SK-N-SH treated with all-trans-retinoic acid at 6 μM for 48 hours (cell line): ENCODE measurements around the gene NAPSA.

Experiments
- ATAC-seq: fragments of 200-7000 bp; cut with Tn5 transposase; 3 replicates; pipeline ENCODE4 v1.9.1; 2020; ENCODE audit warnings: mild to moderate bottlenecking, moderate library complexity
- BACH2 ChIP-seq: fragments of 250-450 bp; sonication (Bioruptor Pico); IDR thresholded peaks from 2 replicates; pipeline ENCODE4 v1.9.0; 2021; ENCODE audit warnings: mild to moderate bottlenecking, borderline replicate concordance
- CSDC2 ChIP-seq: fragments of 250-450 bp; sonication (Bioruptor Pico); IDR thresholded peaks from 2 replicates; pipeline ENCODE4 v1.5.0; 2020; ENCODE audit warnings: mild to moderate bottlenecking, moderate library complexity
- ESRRG ChIP-seq: fragments of 250-450 bp; sonication (Bioruptor Pico); IDR thresholded peaks from 2 replicates; pipeline ENCODE4 v1.6.1; 2021; ENCODE audit warnings: mild to moderate bottlenecking
- GLIS3 ChIP-seq: fragments of 250-450 bp; sonication (Bioruptor Pico); IDR thresholded peaks from 2 replicates; pipeline ENCODE4 v1.5.0; 2020; ENCODE audit warnings: mild to moderate bottlenecking, moderate library complexity
- ISL1 ChIP-seq: fragments of 250-450 bp; sonication (Bioruptor Pico); IDR thresholded peaks from 2 replicates; pipeline ENCODE4 v2.1.2; 2022; ENCODE audit warnings: mild to moderate bottlenecking, moderate library complexity
- OSR1 ChIP-seq: fragments of 250-450 bp; sonication (Bioruptor Pico); IDR thresholded peaks from 2 replicates; pipeline ENCODE4 v1.8.0; 2022; ENCODE audit warnings: moderate library complexity, mild to moderate bottlenecking, inconsistent platforms
- RARB ChIP-seq: fragments of 250-450 bp; sonication (Bioruptor Pico); IDR thresholded peaks from 2 replicates; pipeline ENCODE4 v1.8.0; 2021; ENCODE audit warnings: mild to moderate bottlenecking, moderate library complexity
- SNAI2 ChIP-seq: fragments of 250-450 bp; sonication (Bioruptor Pico); IDR thresholded peaks from 2 replicates; pipeline ENCODE4 v1.5.0; 2020; ENCODE audit warnings: mild to moderate bottlenecking, moderate library complexity
- ZC3H10 ChIP-seq: fragments of 250-450 bp; sonication (Bioruptor Pico); IDR thresholded peaks from 2 replicates; pipeline ENCODE4 v1.5.1; 2021; ENCODE audit warnings: mild to moderate bottlenecking, moderate library complexity
- ZFP3 ChIP-seq: fragments of 250-450 bp; sonication (Bioruptor Pico); IDR thresholded peaks from 2 replicates; pipeline ENCODE4 v1.5.0; 2020; ENCODE audit warnings: mild to moderate bottlenecking, moderate library complexity
- ZFP30 ChIP-seq: fragments of 450-650 bp; formaldehyde crosslinking; IDR thresholded peaks from 2 replicates; pipeline ENCODE4 v1.5.0; 2022; ENCODE audit warnings: mild to moderate bottlenecking, moderate library complexity
- ZNF8 ChIP-seq: fragments of 450-650 bp; formaldehyde crosslinking; IDR thresholded peaks from 2 replicates; pipeline ENCODE4 v1.5.0; 2020; ENCODE audit warnings: mild to moderate bottlenecking, moderate library complexity
- TF ChIP-seq, protein P1 (sequence below): fragments of 250-450 bp; sonication (Bioruptor Pico); IDR thresholded peaks from 2 replicates; pipeline ENCODE4 v1.5.1; 2020; ENCODE audit warnings: low read depth, mild to moderate bottlenecking, moderate library complexity
- TF ChIP-seq, protein P2 (sequence below): fragments of 250-450 bp; sonication (Bioruptor Pico); IDR thresholded peaks from 2 replicates; pipeline ENCODE4 v1.5.0; 2020; ENCODE audit warnings: mild to moderate bottlenecking, moderate library complexity
- TF ChIP-seq, protein P3 (sequence below): fragments of 250-450 bp; sonication (Bioruptor Pico); IDR thresholded peaks from 2 replicates; pipeline ENCODE4 v1.8.0; 2020; ENCODE audit warnings: mild to moderate bottlenecking, moderate library complexity, borderline replicate concordance
- TF ChIP-seq, protein P4 (sequence below): fragments of 250-450 bp; sonication (Bioruptor Pico); IDR thresholded peaks from 2 replicates; pipeline ENCODE4 v1.5.1; 2021; ENCODE audit warnings: mild to moderate bottlenecking, moderate library complexity

Gene NAPSA

DNA sequence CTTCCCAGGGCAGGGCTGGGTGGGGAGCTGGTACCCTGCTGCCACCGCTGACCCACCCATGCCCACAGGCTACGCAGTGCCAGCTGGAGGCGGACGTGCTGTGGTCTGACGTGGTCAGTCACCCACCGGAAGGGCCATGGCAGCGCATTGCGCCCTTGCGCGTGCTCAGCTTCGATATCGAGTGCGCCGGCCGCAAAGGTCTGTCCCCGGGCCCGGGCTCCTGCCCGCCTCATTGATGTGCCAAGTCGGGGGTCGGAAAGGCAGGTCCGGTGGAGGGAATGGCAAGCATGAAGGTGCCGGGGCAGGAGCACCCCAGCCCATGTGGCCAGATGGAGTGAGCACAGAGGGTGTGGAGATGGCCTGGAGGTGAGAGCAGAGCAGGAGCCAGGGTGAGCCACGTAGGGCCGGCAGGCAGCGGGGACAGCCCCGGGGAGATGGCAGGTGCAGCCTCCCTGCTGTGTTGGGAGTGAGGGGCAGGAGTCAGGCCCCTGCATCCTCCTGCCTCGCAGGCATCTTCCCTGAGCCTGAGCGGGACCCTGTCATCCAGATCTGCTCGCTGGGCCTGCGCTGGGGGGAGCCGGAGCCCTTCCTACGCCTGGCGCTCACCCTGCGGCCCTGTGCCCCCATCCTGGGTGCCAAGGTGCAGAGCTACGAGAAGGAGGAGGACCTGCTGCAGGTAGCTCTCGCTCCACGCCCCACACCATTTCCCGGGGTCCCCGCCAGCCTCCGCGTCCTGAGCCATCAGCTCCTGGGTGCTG is 37.3 kb upstream of the NAPSA start:
- no peak for ATAC-seq
- no peak for TF ChIP-seq OSR1 (CRISPR knock-in tag)
- TF ChIP-seq, protein P1, sequence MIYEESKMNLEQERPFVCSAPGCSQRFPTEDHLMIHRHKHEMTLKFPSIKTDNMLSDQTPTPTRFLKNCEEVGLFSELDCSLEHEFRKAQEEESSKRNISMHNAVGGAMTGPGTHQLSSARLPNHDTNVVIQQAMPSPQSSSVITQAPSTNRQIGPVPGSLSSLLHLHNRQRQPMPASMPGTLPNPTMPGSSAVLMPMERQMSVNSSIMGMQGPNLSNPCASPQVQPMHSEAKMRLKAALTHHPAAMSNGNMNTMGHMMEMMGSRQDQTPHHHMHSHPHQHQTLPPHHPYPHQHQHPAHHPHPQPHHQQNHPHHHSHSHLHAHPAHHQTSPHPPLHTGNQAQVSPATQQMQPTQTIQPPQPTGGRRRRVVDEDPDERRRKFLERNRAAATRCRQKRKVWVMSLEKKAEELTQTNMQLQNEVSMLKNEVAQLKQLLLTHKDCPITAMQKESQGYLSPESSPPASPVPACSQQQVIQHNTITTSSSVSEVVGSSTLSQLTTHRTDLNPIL = no peak
- TF ChIP-seq, protein P2, sequence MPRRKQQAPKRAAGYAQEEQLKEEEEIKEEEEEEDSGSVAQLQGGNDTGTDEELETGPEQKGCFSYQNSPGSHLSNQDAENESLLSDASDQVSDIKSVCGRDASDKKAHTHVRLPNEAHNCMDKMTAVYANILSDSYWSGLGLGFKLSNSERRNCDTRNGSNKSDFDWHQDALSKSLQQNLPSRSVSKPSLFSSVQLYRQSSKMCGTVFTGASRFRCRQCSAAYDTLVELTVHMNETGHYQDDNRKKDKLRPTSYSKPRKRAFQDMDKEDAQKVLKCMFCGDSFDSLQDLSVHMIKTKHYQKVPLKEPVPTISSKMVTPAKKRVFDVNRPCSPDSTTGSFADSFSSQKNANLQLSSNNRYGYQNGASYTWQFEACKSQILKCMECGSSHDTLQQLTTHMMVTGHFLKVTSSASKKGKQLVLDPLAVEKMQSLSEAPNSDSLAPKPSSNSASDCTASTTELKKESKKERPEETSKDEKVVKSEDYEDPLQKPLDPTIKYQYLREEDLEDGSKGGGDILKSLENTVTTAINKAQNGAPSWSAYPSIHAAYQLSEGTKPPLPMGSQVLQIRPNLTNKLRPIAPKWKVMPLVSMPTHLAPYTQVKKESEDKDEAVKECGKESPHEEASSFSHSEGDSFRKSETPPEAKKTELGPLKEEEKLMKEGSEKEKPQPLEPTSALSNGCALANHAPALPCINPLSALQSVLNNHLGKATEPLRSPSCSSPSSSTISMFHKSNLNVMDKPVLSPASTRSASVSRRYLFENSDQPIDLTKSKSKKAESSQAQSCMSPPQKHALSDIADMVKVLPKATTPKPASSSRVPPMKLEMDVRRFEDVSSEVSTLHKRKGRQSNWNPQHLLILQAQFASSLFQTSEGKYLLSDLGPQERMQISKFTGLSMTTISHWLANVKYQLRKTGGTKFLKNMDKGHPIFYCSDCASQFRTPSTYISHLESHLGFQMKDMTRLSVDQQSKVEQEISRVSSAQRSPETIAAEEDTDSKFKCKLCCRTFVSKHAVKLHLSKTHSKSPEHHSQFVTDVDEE (CRISPR knock-in tag) = no peak

DNA sequence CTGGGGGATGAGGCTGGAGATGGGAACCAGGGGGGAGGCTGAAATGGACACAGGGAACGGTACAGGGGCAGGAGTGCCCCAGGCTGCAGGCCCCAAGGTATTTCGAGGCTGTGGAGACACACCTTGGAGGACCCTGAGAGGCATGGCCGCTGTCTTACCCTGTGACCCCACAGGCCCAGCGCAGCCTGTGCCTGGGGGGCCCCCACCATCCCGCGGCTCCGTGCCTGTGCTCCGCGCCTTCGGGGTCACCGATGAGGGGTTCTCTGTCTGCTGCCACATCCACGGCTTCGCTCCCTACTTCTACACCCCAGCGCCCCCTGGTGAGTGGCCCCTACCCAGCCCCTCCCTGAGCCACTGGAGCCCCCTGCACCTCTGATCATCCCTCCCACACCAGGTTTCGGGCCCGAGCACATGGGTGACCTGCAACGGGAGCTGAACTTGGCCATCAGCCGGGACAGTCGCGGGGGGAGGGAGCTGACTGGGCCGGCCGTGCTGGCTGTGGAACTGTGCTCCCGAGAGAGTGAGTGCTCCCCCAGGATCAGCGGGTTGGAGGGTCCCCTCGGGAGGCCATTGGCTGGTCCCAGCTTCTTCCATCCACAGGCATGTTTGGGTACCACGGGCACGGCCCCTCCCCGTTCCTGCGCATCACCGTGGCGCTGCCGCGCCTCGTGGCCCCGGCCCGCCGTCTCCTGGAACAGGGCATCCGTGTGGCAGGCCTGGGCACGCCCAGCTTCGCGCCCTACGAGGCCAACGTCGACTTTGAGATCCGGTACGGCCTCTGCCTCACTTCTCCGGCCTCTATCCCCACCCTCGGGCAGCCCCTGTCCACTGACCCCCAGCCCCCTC is 36.4 kb upstream of the NAPSA start:
- ATAC-seq = no peak
- TF ChIP-seq ZFP3 (CRISPR knock-in tag) = no peak
- TF ChIP-seq, protein P2 (CRISPR knock-in tag) = no peak
- TF ChIP-seq, protein P3, sequence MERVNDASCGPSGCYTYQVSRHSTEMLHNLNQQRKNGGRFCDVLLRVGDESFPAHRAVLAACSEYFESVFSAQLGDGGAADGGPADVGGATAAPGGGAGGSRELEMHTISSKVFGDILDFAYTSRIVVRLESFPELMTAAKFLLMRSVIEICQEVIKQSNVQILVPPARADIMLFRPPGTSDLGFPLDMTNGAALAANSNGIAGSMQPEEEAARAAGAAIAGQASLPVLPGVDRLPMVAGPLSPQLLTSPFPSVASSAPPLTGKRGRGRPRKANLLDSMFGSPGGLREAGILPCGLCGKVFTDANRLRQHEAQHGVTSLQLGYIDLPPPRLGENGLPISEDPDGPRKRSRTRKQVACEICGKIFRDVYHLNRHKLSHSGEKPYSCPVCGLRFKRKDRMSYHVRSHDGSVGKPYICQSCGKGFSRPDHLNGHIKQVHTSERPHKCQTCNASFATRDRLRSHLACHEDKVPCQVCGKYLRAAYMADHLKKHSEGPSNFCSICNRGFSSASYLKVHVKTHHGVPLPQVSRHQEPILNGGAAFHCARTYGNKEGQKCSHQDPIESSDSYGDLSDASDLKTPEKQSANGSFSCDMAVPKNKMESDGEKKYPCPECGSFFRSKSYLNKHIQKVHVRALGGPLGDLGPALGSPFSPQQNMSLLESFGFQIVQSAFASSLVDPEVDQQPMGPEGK (CRISPR knock-in tag) = no peak
- no peak for TF ChIP-seq SNAI2
- no peak for TF ChIP-seq ZFP30
- no peak for TF ChIP-seq RARB (CRISPR knock-in tag)
- TF ChIP-seq ESRRG (CRISPR knock-in tag) = no peak
- no peak for TF ChIP-seq BACH2 (CRISPR knock-in tag)
- TF ChIP-seq ISL1 (CRISPR knock-in tag) = no peak
- TF ChIP-seq CSDC2 (CRISPR knock-in tag) = no peak
- TF ChIP-seq ZC3H10 (CRISPR knock-in tag) = no peak
- TF ChIP-seq, protein P4, sequence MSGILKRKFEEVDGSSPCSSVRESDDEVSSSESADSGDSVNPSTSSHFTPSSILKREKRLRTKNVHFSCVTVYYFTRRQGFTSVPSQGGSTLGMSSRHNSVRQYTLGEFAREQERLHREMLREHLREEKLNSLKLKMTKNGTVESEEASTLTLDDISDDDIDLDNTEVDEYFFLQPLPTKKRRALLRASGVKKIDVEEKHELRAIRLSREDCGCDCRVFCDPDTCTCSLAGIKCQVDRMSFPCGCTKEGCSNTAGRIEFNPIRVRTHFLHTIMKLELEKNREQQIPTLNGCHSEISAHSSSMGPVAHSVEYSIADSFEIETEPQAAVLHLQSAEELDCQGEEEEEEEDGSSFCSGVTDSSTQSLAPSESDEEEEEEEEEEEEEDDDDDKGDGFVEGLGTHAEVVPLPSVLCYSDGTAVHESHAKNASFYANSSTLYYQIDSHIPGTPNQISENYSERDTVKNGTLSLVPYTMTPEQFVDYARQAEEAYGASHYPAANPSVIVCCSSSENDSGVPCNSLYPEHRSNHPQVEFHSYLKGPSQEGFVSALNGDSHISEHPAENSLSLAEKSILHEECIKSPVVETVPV (CRISPR knock-in tag) = no peak
- TF ChIP-seq, all 23 proteins: peak for 0

DNA sequence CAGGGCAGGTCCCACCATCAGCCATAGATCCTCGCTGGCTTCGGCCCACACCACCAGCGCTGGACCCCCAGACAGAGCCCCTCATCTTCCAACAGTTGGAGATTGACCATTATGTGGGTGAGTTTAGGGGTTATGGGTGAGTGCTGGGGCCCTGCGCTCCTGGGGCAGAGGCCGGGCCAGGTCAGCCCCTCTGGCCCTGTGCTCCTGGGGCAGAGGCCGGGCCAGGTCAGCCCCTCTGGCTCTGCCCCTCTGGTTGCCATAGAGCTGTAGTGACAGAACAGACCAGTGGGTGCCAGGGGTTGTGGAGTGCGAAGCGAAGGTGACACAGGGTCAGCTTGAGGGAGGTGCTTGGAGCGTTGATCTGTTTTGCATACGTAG is 33.9 kb upstream of the NAPSA start:
- TF ChIP-seq OSR1 (CRISPR knock-in tag) (no peak), ZC3H10 (CRISPR knock-in tag) (no peak), GLIS3 (CRISPR knock-in tag) (no peak), ISL1 (CRISPR knock-in tag) (no peak), RARB (CRISPR knock-in tag) (no peak), ZFP30 (no peak), BACH2 (CRISPR knock-in tag) (no peak), ZNF8 (CRISPR knock-in tag) (no peak)
- TF ChIP-seq, protein P2 (CRISPR knock-in tag) = no peak
- ATAC-seq = no peak
